HPDE6-E6E7 (cell line): ENCODE results near the gene PXDC1.
"Not testable (repeated sequence)": the region's sequence is repeated elsewhere in the genome, so short reads cannot be mapped to it uniquely, and the experiment has no call there.

Experiments used
- DNase-seq: peaks from one replicate; pipeline ENCODE4 v3.0.0; 2011; ENCODE audit warnings: missing footprints; ENCODE audit errors: extremely low spot score

The PXDC1 gene

GRCh38 chr6:3762852-3763251 is 11.3 kb upstream of the PXDC1 start:
- DNase-seq: no peak

- no peak for DNase-seq
Observed at GRCh38 chr6:3762359-3762758, 10.8 kb upstream of the PXDC1 start.

GRCh38 chr6:3761989-3762270 is 10.4 kb upstream of the PXDC1 start:
- no peak for DNase-seq

- DNase-seq: no peak
Observed at GRCh38 chr6:3759646-3760232, 8.2 kb upstream of the PXDC1 start.

GRCh38 chr6:3758842-3759144 is 7.3 kb upstream of the PXDC1 start:
- DNase-seq: no peak

- DNase-seq: not testable (repeated sequence)
Observed at GRCh38 chr6:3757998-3758841, 6.7 kb upstream of the PXDC1 start.

GRCh38 chr6:3757241-3757641 is 5.7 kb upstream of the PXDC1 start:
- DNase-seq: no peak

- no peak for DNase-seq
Observed at GRCh38 chr6:3756546-3756945, 5.0 kb upstream of the PXDC1 start.

- DNase-seq: no peak
Observed at GRCh38 chr6:3755637-3756545, 4.4 kb upstream of the PXDC1 start.

- DNase-seq: no peak
Observed at GRCh38 chr6:3754776-3755175, 3.3 kb upstream of the PXDC1 start.

- not testable (repeated sequence) for DNase-seq
Observed at GRCh38 chr6:3754032-3754725, 2.7 kb upstream of the PXDC1 start.

GRCh38 chr6:3753228-3753835 is 1.8 kb upstream of the PXDC1 start:
- no peak for DNase-seq

- no peak for DNase-seq
Observed at GRCh38 chr6:3752531-3753227, 1.2 kb upstream of the PXDC1 start.

- DNase-seq: peak; percentile 76
Observed at GRCh38 chr6:3751730-3752530, 417 bp upstream of the PXDC1 start.

GRCh38 chr6:3750317-3751076 is 1.0 kb downstream of the PXDC1 start:
- peak; percentile 58 for DNase-seq

- peak; percentile 60 for DNase-seq
Observed at GRCh38 chr6:3749977-3750316, 1.6 kb downstream of the PXDC1 start.

GRCh38 chr6:3749067-3749841 is 2.3 kb downstream of the PXDC1 start:
- DNase-seq: peak; percentile 58

- DNase-seq: peak; percentile 78
Observed at GRCh38 chr6:3748208-3749066, 3.1 kb downstream of the PXDC1 start.
